Measurements from ENCODE around the gene WDR5B. TPM values are rescaled to one million over a fixed set of nuclear protein-coding genes. Genes with fewer than 3 reads are reported as not detected.
"Not testable (repeated sequence)": the region's sequence is repeated elsewhere in the genome, so short reads cannot be mapped to it uniquely, and the experiment has no call there.

The WDR5B gene
- total RNA-seq, result 1 to 10 TPM; 1.6 to 2.8 (median 1.9) TPM

GRCh38 chr3:122415762-122416654, at the start of gene WDR5B:
WDR5B (minus strand) TSS chr3:122416062; CDS start chr3:122415528, 534 bp downstream.
- H3K9me3 Mint-ChIP-seq, result no peaks in the 10 kb centered on the region

DNA sequence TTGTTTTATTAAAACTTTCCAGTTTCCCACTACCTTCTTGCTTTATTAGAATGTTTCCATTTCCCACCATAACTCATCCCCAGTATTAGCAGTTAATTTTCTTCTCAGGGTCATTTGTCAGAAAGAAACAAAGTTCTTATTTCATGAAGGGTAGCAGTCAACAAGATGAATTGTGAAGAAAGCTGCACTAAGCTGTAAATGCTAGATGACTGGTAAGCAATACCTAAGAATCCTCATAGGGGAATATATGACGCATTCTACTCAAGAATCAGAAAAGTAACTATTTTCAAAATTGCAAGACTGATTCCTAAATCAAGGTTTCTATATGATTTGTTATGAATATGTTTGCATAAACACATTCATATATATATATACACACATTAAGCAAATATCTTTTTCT, 48.8 kb upstream of the WDR5B start:
- no peak for DNase-seq
- no peaks in the 10 kb centered on the region for H3K9me3 Mint-ChIP-seq
- no peak overlapping the region for H3K4me3 Mint-ChIP-seq
- H3K36me3 Mint-ChIP-seq (ENCODE audit: insufficient read depth), result peaks cover 35% of the 10 kb centered on the region
- no peak for ATAC-seq
- no peaks in the 10 kb centered on the region for H3K27me3 Mint-ChIP-seq (ENCODE audit: low read depth)
- peaks cover 18% of the 10 kb centered on the region for H3K4me1 Mint-ChIP-seq (ENCODE audit: low read depth)

More at GRCh38 chr3:122415762-122416654, at the start of gene WDR5B:
- DNase-seq, result peak; percentile 98
- peak; percentile 92 to 93 for ATAC-seq
- Mint-ChIP-seq H3K4me1 (ENCODE audit: low read depth) (peaks cover 50% of the 10 kb centered on the region), H3K36me3 (ENCODE audit: insufficient read depth) (peaks cover 13% of the 10 kb centered on the region), H3K27me3 (ENCODE audit: low read depth) (no peaks in the 10 kb centered on the region), H3K4me3 (peak within 1 kb of the TSS; percentile 89)

GRCh38 chr3:122462406-122462805, 46.5 kb upstream of the WDR5B start:
- no peak overlapping the region for H3K4me3 Mint-ChIP-seq
- H3K9me3 Mint-ChIP-seq, result no peaks in the 10 kb centered on the region
- ATAC-seq (no peak), DNase-seq (no peak)
- peaks cover 3% of the 10 kb centered on the region for H3K4me1 Mint-ChIP-seq (ENCODE audit: low read depth)
- peaks cover 48% of the 10 kb centered on the region for H3K36me3 Mint-ChIP-seq (ENCODE audit: insufficient read depth)
- H3K27me3 Mint-ChIP-seq (ENCODE audit: low read depth), result no peaks in the 10 kb centered on the region

- Mint-ChIP-seq H3K36me3 (ENCODE audit: insufficient read depth) (peaks cover 46% of the 10 kb centered on the region), H3K27me3 (ENCODE audit: low read depth) (no peaks in the 10 kb centered on the region), H3K4me1 (ENCODE audit: low read depth) (peaks cover 1% of the 10 kb centered on the region), H3K9me3 (no peaks in the 10 kb centered on the region), H3K4me3 (no peak overlapping the region)
- ATAC-seq, result no peak
- no peak for DNase-seq
These were observed 45.9 kb upstream of the WDR5B start for GRCh38 chr3:122461806-122462205.

DNA sequence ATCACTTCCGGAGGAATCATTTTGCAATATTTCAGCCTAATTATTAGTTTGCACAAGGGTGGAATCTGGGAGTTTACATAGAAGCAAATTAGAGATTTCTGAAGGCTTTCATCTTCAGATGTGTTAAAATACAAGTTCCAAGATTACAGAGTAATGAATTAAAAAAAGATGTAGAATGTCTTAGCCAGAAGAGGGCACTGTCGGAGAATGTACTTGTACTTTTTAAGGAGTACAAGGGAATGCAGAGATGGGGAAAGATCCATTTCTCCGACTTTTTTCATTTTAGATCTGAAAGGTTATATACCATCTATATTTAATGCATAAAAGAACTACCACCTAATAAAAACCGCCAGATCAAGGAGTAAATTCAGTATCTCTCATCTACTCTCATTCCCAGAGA, 43.1 kb upstream of the WDR5B start:
- Mint-ChIP-seq H3K9me3 (no peaks in the 10 kb centered on the region), H3K4me3 (no peak overlapping the region), H3K36me3 (ENCODE audit: insufficient read depth) (peaks cover 52% of the 10 kb centered on the region), H3K4me1 (ENCODE audit: low read depth) (peaks cover 1% of the 10 kb centered on the region), H3K27me3 (ENCODE audit: low read depth) (no peaks in the 10 kb centered on the region)
- ATAC-seq (no peak), DNase-seq (no peak)

- no peak overlapping the region for H3K4me3 Mint-ChIP-seq
These were observed 41.8 kb upstream of the WDR5B start for GRCh38 chr3:122457706-122458105.

GRCh38 chr3:122456074-122456473, 40.2 kb upstream of the WDR5B start:
- no peaks in the 10 kb centered on the region for H3K27me3 Mint-ChIP-seq (ENCODE audit: low read depth)
- H3K36me3 Mint-ChIP-seq (ENCODE audit: insufficient read depth), result peaks cover 43% of the 10 kb centered on the region
- ATAC-seq (no peak), DNase-seq (no peak)
- peaks cover 1% of the 10 kb centered on the region for H3K4me1 Mint-ChIP-seq (ENCODE audit: low read depth)
- H3K9me3 Mint-ChIP-seq, result no peaks in the 10 kb centered on the region
- no peak overlapping the region for H3K4me3 Mint-ChIP-seq

More at GRCh38 chr3:122457706-122458105, 41.8 kb upstream of the WDR5B start:
- DNase-seq (no peak), ATAC-seq (no peak)
- no peaks in the 10 kb centered on the region for H3K9me3 Mint-ChIP-seq
- peaks cover 48% of the 10 kb centered on the region for H3K36me3 Mint-ChIP-seq (ENCODE audit: insufficient read depth)
- peaks cover 1% of the 10 kb centered on the region for H3K4me1 Mint-ChIP-seq (ENCODE audit: low read depth)
- H3K27me3 Mint-ChIP-seq (ENCODE audit: low read depth), result no peaks in the 10 kb centered on the region

DNA sequence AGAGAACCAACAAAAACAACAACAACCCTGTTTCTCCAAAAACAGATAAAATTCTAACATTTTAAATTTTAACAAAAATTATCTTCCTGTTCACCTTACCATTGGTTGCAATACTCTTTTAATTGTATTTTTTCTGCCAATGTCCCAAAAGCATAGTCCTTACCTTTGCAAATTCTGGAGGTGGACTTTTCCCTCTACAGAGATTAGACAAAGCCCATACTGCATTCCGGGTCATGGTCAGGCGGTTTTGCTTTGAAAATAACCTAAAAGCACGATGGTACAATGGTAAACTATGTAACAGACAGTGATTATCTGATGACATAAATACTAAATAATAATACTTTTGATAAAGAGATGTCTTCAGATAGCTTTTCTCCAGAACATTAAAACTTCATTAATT, 35.5 kb upstream of the WDR5B start:
- ATAC-seq (no peak), DNase-seq (no peak)
- H3K4me1 Mint-ChIP-seq (ENCODE audit: low read depth), result peaks cover 5% of the 10 kb centered on the region
- no peaks in the 10 kb centered on the region for H3K9me3 Mint-ChIP-seq
- H3K4me3 Mint-ChIP-seq, result no peak overlapping the region
- H3K27me3 Mint-ChIP-seq (ENCODE audit: low read depth), result no peaks in the 10 kb centered on the region
- peaks cover 66% of the 10 kb centered on the region for H3K36me3 Mint-ChIP-seq (ENCODE audit: insufficient read depth)

- not testable (repeated sequence) for H3K4me3 Mint-ChIP-seq; H3K27me3 Mint-ChIP-seq (ENCODE audit: low read depth); H3K9me3 Mint-ChIP-seq; H3K4me1 Mint-ChIP-seq (ENCODE audit: low read depth); ATAC-seq; DNase-seq
- peaks cover 81% of the 10 kb centered on the region for H3K36me3 Mint-ChIP-seq (ENCODE audit: insufficient read depth)
These were observed 32.4 kb upstream of the WDR5B start for GRCh38 chr3:122448218-122448617.

DNA sequence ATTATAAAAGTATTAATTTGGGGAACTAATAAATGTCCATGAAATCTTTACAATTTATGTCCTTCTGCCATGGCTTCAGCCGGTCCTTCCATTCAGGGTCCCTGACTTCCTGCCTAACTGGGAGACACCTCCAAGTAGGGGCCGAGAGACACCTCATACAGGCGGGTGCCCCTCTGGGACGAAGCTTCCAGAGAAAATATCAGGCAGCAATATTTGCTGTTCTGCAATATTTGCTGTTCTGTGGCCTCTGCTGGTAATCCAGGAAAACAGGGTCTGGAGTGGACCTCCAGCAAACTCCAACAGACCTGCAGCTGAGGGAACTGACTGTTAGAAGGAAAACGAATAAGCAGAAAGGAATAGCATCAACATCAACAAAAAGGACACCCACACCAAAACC, 28.6 kb upstream of the WDR5B start:
- H3K9me3 Mint-ChIP-seq; DNase-seq; H3K4me1 Mint-ChIP-seq (ENCODE audit: low read depth); H3K27me3 Mint-ChIP-seq (ENCODE audit: low read depth); ATAC-seq; H3K4me3 Mint-ChIP-seq: not testable (repeated sequence)
- H3K36me3 Mint-ChIP-seq (ENCODE audit: insufficient read depth), result peaks cover 87% of the 10 kb centered on the region

DNA sequence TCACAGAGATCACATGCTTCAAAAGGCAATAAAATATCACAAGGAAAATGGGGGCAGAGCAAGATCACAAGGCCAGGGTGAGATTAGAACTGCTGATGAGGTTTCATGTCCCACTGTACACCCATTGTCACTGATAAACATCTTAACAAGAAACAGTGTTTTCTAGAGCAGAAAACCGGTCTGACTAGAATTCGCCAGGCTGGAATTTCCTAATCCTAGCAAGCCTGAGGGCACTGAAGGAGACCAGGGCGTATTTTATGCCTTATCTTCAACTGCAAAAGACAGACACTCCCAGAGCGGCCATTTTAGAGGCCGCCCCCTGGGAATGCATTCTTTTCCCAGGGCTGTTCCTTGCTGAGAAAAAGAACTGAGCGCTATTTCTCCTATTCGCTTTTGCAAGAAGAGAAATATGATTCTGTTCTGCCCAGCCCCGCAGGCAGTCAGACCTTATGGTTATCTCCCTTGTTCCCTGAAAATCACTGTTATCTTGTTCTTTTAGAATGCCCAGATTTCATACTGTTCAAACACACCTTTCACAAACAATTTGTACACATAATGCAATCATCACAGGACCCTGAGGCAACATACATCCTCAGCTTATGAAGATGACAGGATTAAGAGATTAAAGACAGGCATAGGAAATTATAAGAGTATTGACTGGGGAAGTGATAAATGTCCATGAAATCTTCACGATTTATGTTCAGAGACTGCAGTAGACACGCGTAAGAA, 28.1 kb upstream of the WDR5B start:
- not testable (repeated sequence) for H3K9me3 Mint-ChIP-seq; H3K4me3 Mint-ChIP-seq; H3K27me3 Mint-ChIP-seq (ENCODE audit: low read depth); H3K4me1 Mint-ChIP-seq (ENCODE audit: low read depth); ATAC-seq; DNase-seq
- H3K36me3 Mint-ChIP-seq (ENCODE audit: insufficient read depth), result peaks cover 83% of the 10 kb centered on the region

DNA sequence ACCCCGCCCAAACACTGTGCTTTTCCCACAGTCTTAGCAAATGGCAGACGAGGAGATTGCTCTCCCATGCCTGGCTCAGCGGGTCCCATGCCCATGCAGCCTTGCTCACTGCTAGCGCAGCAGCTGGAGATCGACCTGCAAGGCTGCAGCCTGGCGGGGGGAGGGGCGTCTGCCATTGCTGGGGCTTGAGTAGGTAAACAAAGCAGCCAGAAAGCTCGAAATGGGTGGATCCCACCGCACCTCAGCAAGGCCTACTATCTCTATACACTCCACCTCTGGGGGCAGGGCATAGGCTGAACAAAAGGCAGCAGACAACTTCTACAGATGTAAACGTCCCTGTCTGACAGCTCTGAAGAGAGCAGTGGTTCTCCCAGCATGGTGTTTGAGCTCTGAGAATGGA, 27.2 kb upstream of the WDR5B start:
- Mint-ChIP-seq H3K9me3 (peaks cover 7% of the 10 kb centered on the region), H3K27me3 (ENCODE audit: low read depth) (no peaks in the 10 kb centered on the region), H3K4me1 (ENCODE audit: low read depth) (peaks cover 5% of the 10 kb centered on the region), H3K36me3 (ENCODE audit: insufficient read depth) (peaks cover 80% of the 10 kb centered on the region), H3K4me3 (no peak overlapping the region)
- DNase-seq (no peak), ATAC-seq (no peak)

DNA sequence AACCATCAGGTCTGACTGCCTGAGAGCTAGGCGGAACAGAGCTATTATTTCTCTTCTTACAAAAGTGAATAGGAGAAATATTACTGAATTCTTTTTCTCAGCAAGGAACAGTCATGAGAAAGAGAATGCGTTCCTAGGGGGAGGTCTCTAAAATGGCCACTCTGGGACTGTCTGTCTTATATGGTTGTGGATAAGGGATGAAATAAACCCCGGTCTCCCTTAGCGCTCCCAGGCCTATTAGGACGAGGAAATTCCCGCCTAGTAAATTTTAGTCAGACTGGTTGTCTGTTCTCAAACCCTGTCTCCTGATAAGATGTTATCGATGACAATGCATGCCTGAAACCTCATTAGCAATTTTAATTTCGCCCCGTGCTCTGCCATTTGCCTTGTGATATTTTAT, 20.1 kb upstream of the WDR5B start:
- DNase-seq (no peak), ATAC-seq (no peak)
- Mint-ChIP-seq H3K27me3 (ENCODE audit: low read depth) (no peaks in the 10 kb centered on the region), H3K4me1 (ENCODE audit: low read depth) (no peaks in the 10 kb centered on the region), H3K36me3 (ENCODE audit: insufficient read depth) (peaks cover 65% of the 10 kb centered on the region), H3K4me3 (no peak overlapping the region), H3K9me3 (peaks cover 13% of the 10 kb centered on the region)

GRCh38 chr3:122430371-122430770, 14.5 kb upstream of the WDR5B start:
- H3K36me3 Mint-ChIP-seq (ENCODE audit: insufficient read depth), result peaks cover 63% of the 10 kb centered on the region
- peaks cover 7% of the 10 kb centered on the region for H3K9me3 Mint-ChIP-seq
- ATAC-seq (no peak), DNase-seq (no peak)
- H3K4me3 Mint-ChIP-seq, result no peak overlapping the region
- no peaks in the 10 kb centered on the region for H3K27me3 Mint-ChIP-seq (ENCODE audit: low read depth)
- peaks cover 14% of the 10 kb centered on the region for H3K4me1 Mint-ChIP-seq (ENCODE audit: low read depth)

All from activated T-cell treated with anti-CD3 and anti-CD28 coated beads, Interleukin-2, amount 50 U/mL, for 4 hours (primary cell).